ENCODE data around the gene KLHL30.
"Not testable (repeated sequence)": the region's sequence is repeated elsewhere in the genome, so short reads cannot be mapped to it uniquely, and the experiment has no call there.

Gene KLHL30

GRCh38 chr2:238168196-238169047 is 30.0 kb downstream of the KLHL30 start:
- H3K36me3 ChIP-seq (ENCODE audit: insufficient read depth, low read length), result no peaks in the 10 kb centered on the region; the same call in 1 of the 2 replicates
- peak overlapping the region; percentile 99 for H3K27ac ChIP-seq (ENCODE audit: low read depth, low read length)
- peaks cover 45% of the 10 kb centered on the region for H3K4me1 ChIP-seq (ENCODE audit: control insufficient read depth, insufficient read depth, low read length, unreplicated experiment)

GRCh38 chr2:238169048-238169707 is 30.7 kb downstream of the KLHL30 start:
- no peaks in the 10 kb centered on the region; the same call in 1 of the 2 replicates for H3K36me3 ChIP-seq (ENCODE audit: insufficient read depth, low read length)
- no peaks in the 10 kb centered on the region for H3K79me2 ChIP-seq (ENCODE audit: control insufficient read depth, insufficient read depth, low read length, unreplicated experiment)
- peaks cover 45% of the 10 kb centered on the region for H3K4me1 ChIP-seq (ENCODE audit: control insufficient read depth, insufficient read depth, low read length, unreplicated experiment)
- peak overlapping the region; percentile 99 for H3K27ac ChIP-seq (ENCODE audit: low read depth, low read length)
- no peak overlapping the region for H2AFZ ChIP-seq (ENCODE audit: low read length, unreplicated experiment)
- peaks cover under 1% of the 10 kb centered on the region; the same call in 1 of the 2 replicates for H3K27me3 ChIP-seq (ENCODE audit: insufficient read depth, low read length)
- peak overlapping the region; percentile 68 for H3K4me3 ChIP-seq (ENCODE audit: low read depth, low read length)

More at GRCh38 chr2:238168196-238169047, 30.0 kb downstream of the KLHL30 start:
- Histone ChIP-seq H3K27me3 (ENCODE audit: insufficient read depth, low read length) (peaks cover 8% of the 10 kb centered on the region; the same call in 1 of the 2 replicates), H2AFZ (ENCODE audit: low read length, unreplicated experiment) (no peak overlapping the region), H3K4me3 (ENCODE audit: low read depth, low read length) (peak overlapping the region; percentile 68), H3K79me2 (ENCODE audit: control insufficient read depth, insufficient read depth, low read length, unreplicated experiment) (no peaks in the 10 kb centered on the region)

DNA sequence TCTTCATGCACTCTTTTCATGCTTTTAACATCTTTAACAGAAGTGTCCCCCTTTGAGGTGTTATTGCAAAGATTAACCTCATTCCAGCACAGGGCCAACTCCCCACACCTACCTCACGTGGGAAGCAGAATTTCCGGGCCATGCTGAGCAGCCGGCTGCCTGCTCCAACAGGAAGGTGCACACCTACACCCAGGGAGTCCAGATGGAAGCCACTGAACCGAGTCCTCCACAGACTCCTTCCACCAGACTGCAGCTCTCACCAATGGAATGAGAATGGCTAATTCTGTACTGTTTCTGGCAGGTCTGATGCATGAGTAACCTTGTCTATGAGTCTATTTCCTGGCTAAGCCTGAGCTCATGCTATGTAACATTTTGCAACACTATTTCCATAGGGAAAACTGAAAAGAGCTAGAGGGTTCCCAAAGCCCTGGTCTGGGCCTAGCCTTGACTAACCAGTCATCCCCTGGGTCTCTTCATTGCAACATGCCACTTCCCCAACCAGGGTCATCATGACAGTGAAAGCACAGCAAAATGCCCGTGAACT is 31.3 kb downstream of the KLHL30 start:
- H3K4me1 ChIP-seq (ENCODE audit: control insufficient read depth, insufficient read depth, low read length, unreplicated experiment), result peaks cover 45% of the 10 kb centered on the region
- peak overlapping the region; percentile 99 for H3K27ac ChIP-seq (ENCODE audit: low read depth, low read length)
- no peaks in the 10 kb centered on the region; the same call in 1 of the 2 replicates for H3K36me3 ChIP-seq (ENCODE audit: insufficient read depth, low read length)
- H3K4me3 ChIP-seq (ENCODE audit: low read depth, low read length), result peak overlapping the region; percentile 68
- no peak overlapping the region for H2AFZ ChIP-seq (ENCODE audit: low read length, unreplicated experiment)
- no peaks in the 10 kb centered on the region for H3K79me2 ChIP-seq (ENCODE audit: control insufficient read depth, insufficient read depth, low read length, unreplicated experiment)
- H3K27me3 ChIP-seq (ENCODE audit: insufficient read depth, low read length), result no peaks in the 10 kb centered on the region

- H3K27ac ChIP-seq (ENCODE audit: low read depth, low read length), result peak overlapping the region; percentile 99
Observed at GRCh38 chr2:238170386-238171071, 32.1 kb downstream of the KLHL30 start.

DNA sequence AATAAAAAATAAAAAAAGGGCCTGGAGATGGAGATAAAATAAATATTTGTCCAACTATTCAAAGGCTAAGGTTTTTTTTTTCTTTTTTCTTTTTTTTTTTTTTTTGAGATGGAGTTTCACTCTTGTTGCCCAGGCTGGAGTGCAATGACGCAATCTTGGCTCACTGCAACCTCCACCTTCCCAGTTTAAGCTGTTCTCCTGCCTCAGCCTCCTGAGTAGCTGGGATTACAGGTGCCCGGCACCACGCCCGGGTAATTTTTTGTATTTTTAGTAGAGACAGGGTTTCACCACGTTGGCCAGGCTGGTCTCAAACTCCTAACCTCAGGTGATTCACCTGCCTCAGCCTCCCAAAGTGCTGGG is 32.6 kb downstream of the KLHL30 start:
- H3K36me3 ChIP-seq (ENCODE audit: insufficient read depth, low read length); H2AFZ ChIP-seq (ENCODE audit: low read length, unreplicated experiment); H3K4me3 ChIP-seq (ENCODE audit: low read depth, low read length); H3K27me3 ChIP-seq (ENCODE audit: insufficient read depth, low read length); H3K79me2 ChIP-seq (ENCODE audit: control insufficient read depth, insufficient read depth, low read length, unreplicated experiment): not testable (repeated sequence)
- Histone ChIP-seq H3K27ac (ENCODE audit: low read depth, low read length) (peak overlapping the region; percentile 99), H3K4me1 (ENCODE audit: control insufficient read depth, insufficient read depth, low read length, unreplicated experiment) (peaks cover 45% of the 10 kb centered on the region)

More at GRCh38 chr2:238170386-238171071, 32.1 kb downstream of the KLHL30 start:
- Histone ChIP-seq H3K4me1 (ENCODE audit: control insufficient read depth, insufficient read depth, low read length, unreplicated experiment) (peaks cover 45% of the 10 kb centered on the region), H3K36me3 (ENCODE audit: insufficient read depth, low read length) (no peaks in the 10 kb centered on the region; the same call in none of the 2 replicates), H2AFZ (ENCODE audit: low read length, unreplicated experiment) (no peak overlapping the region), H3K79me2 (ENCODE audit: control insufficient read depth, insufficient read depth, low read length, unreplicated experiment) (no peaks in the 10 kb centered on the region), H3K27me3 (ENCODE audit: insufficient read depth, low read length) (no peaks in the 10 kb centered on the region), H3K4me3 (ENCODE audit: low read depth, low read length) (peak overlapping the region; percentile 20; the same call in 1 of the 2 replicates)

- Histone ChIP-seq H3K36me3 (ENCODE audit: insufficient read depth, low read length) (no peaks in the 10 kb centered on the region; the same call in none of the 2 replicates), H3K4me1 (ENCODE audit: control insufficient read depth, insufficient read depth, low read length, unreplicated experiment) (peaks cover 45% of the 10 kb centered on the region), H3K27ac (ENCODE audit: low read depth, low read length) (peak overlapping the region; percentile 99), H3K79me2 (ENCODE audit: control insufficient read depth, insufficient read depth, low read length, unreplicated experiment) (no peaks in the 10 kb centered on the region), H3K27me3 (ENCODE audit: insufficient read depth, low read length) (no peaks in the 10 kb centered on the region), H3K4me3 (ENCODE audit: low read depth, low read length) (no peak overlapping the region), H2AFZ (ENCODE audit: low read length, unreplicated experiment) (no peak overlapping the region)
Observed at GRCh38 chr2:238171575-238172187, 33.2 kb downstream of the KLHL30 start.

GRCh38 chr2:238172439-238172838 is 34.0 kb downstream of the KLHL30 start:
- Histone ChIP-seq H3K4me3 (ENCODE audit: low read depth, low read length) (no peak overlapping the region), H3K4me1 (ENCODE audit: control insufficient read depth, insufficient read depth, low read length, unreplicated experiment) (peaks cover 40% of the 10 kb centered on the region), H2AFZ (ENCODE audit: low read length, unreplicated experiment) (no peak overlapping the region), H3K27me3 (ENCODE audit: insufficient read depth, low read length) (no peaks in the 10 kb centered on the region), H3K36me3 (ENCODE audit: insufficient read depth, low read length) (no peaks in the 10 kb centered on the region; the same call in none of the 2 replicates), H3K79me2 (ENCODE audit: control insufficient read depth, insufficient read depth, low read length, unreplicated experiment) (no peaks in the 10 kb centered on the region), H3K27ac (ENCODE audit: low read depth, low read length) (no peak overlapping the region; the same call in 1 of the 2 replicates)

- H3K27ac ChIP-seq (ENCODE audit: low read depth, low read length), result no peak overlapping the region
- H3K36me3 ChIP-seq (ENCODE audit: insufficient read depth, low read length), result no peaks in the 10 kb centered on the region; the same call in none of the 2 replicates
Observed at GRCh38 chr2:238173692-238174091, 35.2 kb downstream of the KLHL30 start.

GRCh38 chr2:238174291-238174690 is 35.8 kb downstream of the KLHL30 start:
- Histone ChIP-seq H3K4me3 (ENCODE audit: low read depth, low read length) (no peak overlapping the region), H3K27ac (ENCODE audit: low read depth, low read length) (no peak overlapping the region)

More at GRCh38 chr2:238173692-238174091, 35.2 kb downstream of the KLHL30 start:
- peaks cover 28% of the 10 kb centered on the region for H3K4me1 ChIP-seq (ENCODE audit: control insufficient read depth, insufficient read depth, low read length, unreplicated experiment)
- no peak overlapping the region for H2AFZ ChIP-seq (ENCODE audit: low read length, unreplicated experiment)
- no peak overlapping the region for H3K4me3 ChIP-seq (ENCODE audit: low read depth, low read length)
- no peaks in the 10 kb centered on the region for H3K27me3 ChIP-seq (ENCODE audit: insufficient read depth, low read length)
- no peaks in the 10 kb centered on the region for H3K79me2 ChIP-seq (ENCODE audit: control insufficient read depth, insufficient read depth, low read length, unreplicated experiment)

GRCh38 chr2:238174701-238175100 is 36.2 kb downstream of the KLHL30 start:
- H3K36me3 ChIP-seq (ENCODE audit: insufficient read depth, low read length), result peaks cover 10% of the 10 kb centered on the region
- no peak overlapping the region for H3K27ac ChIP-seq (ENCODE audit: low read depth, low read length)

More at GRCh38 chr2:238174291-238174690, 35.8 kb downstream of the KLHL30 start:
- Histone ChIP-seq H3K36me3 (ENCODE audit: insufficient read depth, low read length) (peaks cover 6% of the 10 kb centered on the region), H3K79me2 (ENCODE audit: control insufficient read depth, insufficient read depth, low read length, unreplicated experiment) (no peaks in the 10 kb centered on the region), H2AFZ (ENCODE audit: low read length, unreplicated experiment) (no peak overlapping the region), H3K4me1 (ENCODE audit: control insufficient read depth, insufficient read depth, low read length, unreplicated experiment) (peaks cover 22% of the 10 kb centered on the region), H3K27me3 (ENCODE audit: insufficient read depth, low read length) (no peaks in the 10 kb centered on the region)

More at GRCh38 chr2:238174701-238175100, 36.2 kb downstream of the KLHL30 start:
- no peak overlapping the region for H2AFZ ChIP-seq (ENCODE audit: low read length, unreplicated experiment)
- peaks cover 19% of the 10 kb centered on the region for H3K4me1 ChIP-seq (ENCODE audit: control insufficient read depth, insufficient read depth, low read length, unreplicated experiment)
- H3K79me2 ChIP-seq (ENCODE audit: control insufficient read depth, insufficient read depth, low read length, unreplicated experiment), result no peaks in the 10 kb centered on the region
- H3K4me3 ChIP-seq (ENCODE audit: low read depth, low read length), result no peak overlapping the region
- no peaks in the 10 kb centered on the region for H3K27me3 ChIP-seq (ENCODE audit: insufficient read depth, low read length)
